GM12891 (cell line): ENCODE measurements around the gene RAPH1.
A peak's percentile ranks its signal among the peaks of the same experiment; 100 is the strongest.

Experiments
- POLR2A ChIP-seq: IDR thresholded peaks from 2 replicates; pipeline ENCODE4 v1.6.1; 2011; ENCODE audit warnings: low read depth, low read length, control low read depth
- POLR2AphosphoS5 ChIP-seq: IDR thresholded peaks from 2 replicates; pipeline ENCODE4 v1.6.1; 2011; ENCODE audit warnings: low read depth, low read length, control low read depth
- SPI1 ChIP-seq: IDR thresholded peaks from 2 replicates; pipeline ENCODE4 v1.6.1; 2011; ENCODE audit warnings: low read depth, low read length, control low read depth

DNA sequence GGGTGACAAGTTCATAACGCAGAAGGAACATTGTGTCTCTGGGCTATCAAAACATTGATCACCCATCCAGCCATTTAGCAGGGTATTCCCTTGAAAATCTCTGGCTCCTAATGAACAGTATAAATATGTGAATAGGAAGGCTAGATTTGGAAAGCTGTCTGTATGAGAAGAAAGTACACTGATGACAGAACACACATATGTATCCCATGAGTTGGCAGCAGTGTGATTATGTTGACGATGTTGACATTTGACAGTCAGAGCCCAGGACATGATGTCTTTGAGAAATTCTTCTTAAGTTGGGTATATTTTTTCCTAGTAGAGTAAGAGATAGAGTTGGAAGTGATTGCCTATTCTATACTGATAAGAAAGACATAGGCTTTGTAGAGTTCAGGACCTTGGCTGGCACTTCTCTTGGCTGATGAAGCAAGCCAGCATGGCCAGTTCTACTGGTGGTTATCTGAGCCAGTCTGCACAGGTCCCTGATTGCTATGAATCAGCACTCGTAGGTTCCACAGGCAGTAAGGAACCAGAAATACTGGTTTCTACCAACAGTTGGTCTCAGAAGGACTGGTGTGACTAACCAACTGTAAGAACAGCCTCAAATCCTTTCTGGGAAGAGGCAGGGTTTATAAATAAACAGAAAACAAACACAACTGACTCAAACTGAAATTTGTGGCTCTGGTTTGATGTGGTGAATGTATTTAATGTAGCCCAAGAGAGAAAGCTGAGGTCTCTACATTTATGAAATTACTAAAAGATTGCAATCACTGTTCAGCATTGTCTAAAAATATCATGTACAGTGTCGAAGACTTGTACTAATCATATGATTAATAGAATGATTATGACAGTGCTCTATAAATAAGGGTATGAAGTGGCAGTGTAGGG lies 43.9 kb upstream of the RAPH1 start:
- no peak for TF ChIP-seq POLR2A
- no peak for TF ChIP-seq POLR2AphosphoS5
- TF ChIP-seq SPI1: peak; percentile 27; the same call in 1 of the 2 replicates
